Astrocyte (in vitro differentiated cells and primary cell): Measurements from ENCODE around the gene WDR75. TPM values are rescaled to one million over a fixed set of nuclear protein-coding genes. Genes with fewer than 3 reads are reported as not detected.

ENCODE experiments used
- DNase-seq: peaks from one replicate; pipeline ENCODE4 v3.0.0-alpha.2; 2010; ENCODE audit warnings: low read depth
- FAIRE-seq: peaks from 2 replicates; lab custom pipeline; 2011; peaks lifted over from hg19 to GRCh38; lab: Jason Lieb, UNC
- H2AFZ ChIP-seq: 2 replicates; pipeline ENCODE4 v1.6.0; 2012; ENCODE audit warnings: low read depth, low read length, inconsistent platforms
- H3K27ac ChIP-seq: 2 replicates; pipeline ENCODE4 v1.5.1; 2011; ENCODE audit warnings: low read depth, low read length, inconsistent platforms
- H3K27me3 ChIP-seq: 2 replicates; pipeline ENCODE4 v1.6.0; 2011; ENCODE audit warnings: low read length, inconsistent platforms; ENCODE audit not compliant: insufficient read depth
- H3K36me3 ChIP-seq: 2 replicates; pipeline ENCODE4 v1.5.1; 2011; ENCODE audit warnings: low read length, inconsistent platforms; ENCODE audit not compliant: insufficient read depth
- H3K4me1 ChIP-seq: 2 replicates; pipeline ENCODE4 v1.5.1; 2011; ENCODE audit warnings: low read length, inconsistent platforms; ENCODE audit not compliant: insufficient read depth
- H3K4me2 ChIP-seq: 2 replicates; pipeline ENCODE4 v1.6.0; 2012; ENCODE audit warnings: low read length, inconsistent platforms
- H3K4me3 ChIP-seq: 2 replicates; pipeline ENCODE4 v1.5.1; 2011; ENCODE audit warnings: low read depth, mild to moderate bottlenecking, low read length, inconsistent platforms; ENCODE audit not compliant: insufficient read depth
- H3K79me2 ChIP-seq: 2 replicates; pipeline ENCODE4 v1.6.0; 2012; ENCODE audit warnings: mild to moderate bottlenecking, low read length, inconsistent platforms; ENCODE audit not compliant: insufficient read depth
- H3K9ac ChIP-seq: 2 replicates; pipeline ENCODE4 v1.6.0; 2012; ENCODE audit warnings: mild to moderate bottlenecking, low read length, inconsistent platforms
- H3K9me3 ChIP-seq: 2 replicates; pipeline ENCODE4 v1.5.1; 2012; ENCODE audit warnings: low read depth, mild to moderate bottlenecking, low read length, inconsistent platforms; ENCODE audit not compliant: insufficient read depth
- H4K20me1 ChIP-seq: 2 replicates; pipeline ENCODE4 v1.6.0; 2012; ENCODE audit warnings: low read length, inconsistent platforms; ENCODE audit not compliant: insufficient read depth
- H3K27ac Mint-ChIP-seq: one replicate; pipeline ENCODE4 v1.8.0; 2021; ENCODE audit warnings: mild to moderate bottlenecking, mixed read lengths; ENCODE audit not compliant: unreplicated experiment
- H3K27me3 Mint-ChIP-seq: one replicate; pipeline ENCODE4 v1.8.0; 2021; ENCODE audit warnings: low read depth, mixed read lengths; ENCODE audit not compliant: unreplicated experiment
- H3K36me3 Mint-ChIP-seq: one replicate; pipeline ENCODE4 v1.8.0; 2021; ENCODE audit warnings: low read depth, mixed read lengths; ENCODE audit not compliant: unreplicated experiment
- H3K4me1 Mint-ChIP-seq: one replicate; pipeline ENCODE4 v1.8.0; 2021; ENCODE audit warnings: low read depth, mixed read lengths; ENCODE audit not compliant: unreplicated experiment
- H3K4me3 Mint-ChIP-seq: one replicate; pipeline ENCODE4 v1.8.0; 2021; ENCODE audit warnings: mild to moderate bottlenecking, moderate library complexity, mixed read lengths; ENCODE audit not compliant: unreplicated experiment
- H3K9me3 Mint-ChIP-seq: one replicate; pipeline ENCODE4 v1.8.0; 2021; ENCODE audit warnings: mild to moderate bottlenecking, mixed read lengths; ENCODE audit not compliant: unreplicated experiment
- EZH2 ChIP-seq: IDR thresholded peaks from 2 replicates; pipeline ENCODE4 v1.6.1; 2012; ENCODE audit warnings: mild to moderate bottlenecking, low read length, inconsistent platforms; ENCODE audit not compliant: insufficient read depth
- total RNA-seq: library from RNA; stranded (reverse); gene quantifications from 2 replicates; pipeline ENCODE4 v1.2.1, GENCODE V29; 2021
- TF ChIP-seq, protein P1 (sequence below): IDR thresholded peaks from 2 replicates; pipeline ENCODE4 v1.5.1; 2011; ENCODE audit warnings: low read depth, mild to moderate bottlenecking, inconsistent platforms, low read length, moderate library complexity; ENCODE audit not compliant: insufficient read depth

Gene WDR75
- total RNA-seq, 1 donor from 2014 or later = 38.9 TPM

DNA sequence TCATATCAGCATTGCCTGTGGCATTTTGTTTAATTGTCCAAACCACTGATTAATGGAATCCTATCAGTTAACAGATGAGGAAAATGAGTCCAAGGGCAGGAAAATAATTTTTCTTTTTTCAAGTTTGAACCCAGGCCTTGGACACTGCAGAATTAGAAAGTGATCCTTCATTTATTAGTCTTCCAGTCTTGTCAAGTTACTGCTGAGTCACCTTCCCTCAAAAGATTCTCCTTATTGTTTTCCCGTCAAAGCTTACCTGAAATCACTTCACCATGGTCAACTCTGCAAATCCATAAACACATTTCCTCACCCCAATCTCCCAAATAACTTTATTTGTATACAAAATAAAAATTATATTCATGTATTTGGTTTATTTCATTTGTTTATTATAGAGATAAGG lies 57.9 kb downstream of the WDR75 start:
- Histone ChIP-seq H3K36me3 (no peaks in the 10 kb centered on the region), H3K4me3 (no peak overlapping the region), H3K9me3 (no peaks in the 10 kb centered on the region), H3K27ac (no peak overlapping the region), H2AFZ (no peak overlapping the region), H3K79me2 (no peaks in the 10 kb centered on the region), H3K27me3 (no peaks in the 10 kb centered on the region), H3K4me1 (no peaks in the 10 kb centered on the region), H3K4me2 (no peak overlapping the region), H4K20me1 (no peaks in the 10 kb centered on the region), H3K9ac (no peak overlapping the region)
- no peak for DNase-seq
- peaks cover 2% of the 10 kb centered on the region for H3K9me3 Mint-ChIP-seq
- H3K27ac Mint-ChIP-seq = no peak overlapping the region
- H3K27me3 Mint-ChIP-seq = peaks cover 2% of the 10 kb centered on the region
- H3K4me3 Mint-ChIP-seq = no peak overlapping the region
- TF ChIP-seq, protein P1, sequence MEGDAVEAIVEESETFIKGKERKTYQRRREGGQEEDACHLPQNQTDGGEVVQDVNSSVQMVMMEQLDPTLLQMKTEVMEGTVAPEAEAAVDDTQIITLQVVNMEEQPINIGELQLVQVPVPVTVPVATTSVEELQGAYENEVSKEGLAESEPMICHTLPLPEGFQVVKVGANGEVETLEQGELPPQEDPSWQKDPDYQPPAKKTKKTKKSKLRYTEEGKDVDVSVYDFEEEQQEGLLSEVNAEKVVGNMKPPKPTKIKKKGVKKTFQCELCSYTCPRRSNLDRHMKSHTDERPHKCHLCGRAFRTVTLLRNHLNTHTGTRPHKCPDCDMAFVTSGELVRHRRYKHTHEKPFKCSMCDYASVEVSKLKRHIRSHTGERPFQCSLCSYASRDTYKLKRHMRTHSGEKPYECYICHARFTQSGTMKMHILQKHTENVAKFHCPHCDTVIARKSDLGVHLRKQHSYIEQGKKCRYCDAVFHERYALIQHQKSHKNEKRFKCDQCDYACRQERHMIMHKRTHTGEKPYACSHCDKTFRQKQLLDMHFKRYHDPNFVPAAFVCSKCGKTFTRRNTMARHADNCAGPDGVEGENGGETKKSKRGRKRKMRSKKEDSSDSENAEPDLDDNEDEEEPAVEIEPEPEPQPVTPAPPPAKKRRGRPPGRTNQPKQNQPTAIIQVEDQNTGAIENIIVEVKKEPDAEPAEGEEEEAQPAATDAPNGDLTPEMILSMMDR = no peak
- TF ChIP-seq EZH2 = no peak
- no peaks in the 10 kb centered on the region for H3K36me3 Mint-ChIP-seq
- no peaks in the 10 kb centered on the region for H3K4me1 Mint-ChIP-seq
- no peak for FAIRE-seq

DNA sequence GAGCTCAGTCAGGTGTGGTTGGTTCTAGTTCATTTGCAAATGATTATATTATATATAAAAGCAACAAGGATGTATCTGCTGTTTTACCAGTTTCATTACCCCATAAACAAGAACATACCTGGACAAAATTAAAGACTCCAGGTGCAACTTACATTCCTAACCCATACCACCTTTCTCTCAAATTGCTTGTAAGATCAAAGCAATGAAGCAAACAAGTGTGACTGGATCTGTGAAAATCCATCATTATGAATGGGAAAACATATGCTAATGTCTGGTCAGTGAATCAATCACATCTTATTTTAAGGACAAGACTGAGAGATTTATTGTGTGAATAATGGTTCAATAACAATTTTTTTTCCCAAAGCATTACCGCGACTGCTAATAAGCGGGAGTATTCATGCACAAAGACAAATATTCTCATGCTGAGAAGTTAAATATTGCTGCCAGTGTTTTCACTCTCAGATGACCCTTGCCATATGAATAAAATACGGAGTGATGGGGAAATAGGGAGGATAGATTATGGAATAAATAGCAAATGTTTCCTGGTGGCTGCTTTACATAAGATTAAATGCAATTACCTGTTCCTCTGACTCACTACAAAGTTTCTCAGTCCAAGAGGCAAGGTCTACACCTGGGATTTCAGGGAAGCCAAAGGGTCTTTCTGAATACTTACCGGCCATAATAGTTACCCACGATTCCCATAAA lies 59.3 kb downstream of the WDR75 start:
- Histone ChIP-seq H4K20me1 (no peaks in the 10 kb centered on the region), H3K4me1 (no peaks in the 10 kb centered on the region), H3K27ac (no peak overlapping the region), H3K27me3 (no peaks in the 10 kb centered on the region), H3K79me2 (no peaks in the 10 kb centered on the region), H2AFZ (no peak overlapping the region), H3K4me3 (no peak overlapping the region), H3K36me3 (no peaks in the 10 kb centered on the region), H3K9me3 (no peaks in the 10 kb centered on the region), H3K4me2 (no peak overlapping the region), H3K9ac (no peak overlapping the region)
- no peak for DNase-seq
- TF ChIP-seq, protein P1 = no peak
- no peak for TF ChIP-seq EZH2
- no peak for FAIRE-seq
- Mint-ChIP-seq H3K27me3 (peaks cover 2% of the 10 kb centered on the region), H3K9me3 (peaks cover 2% of the 10 kb centered on the region), H3K4me3 (no peak overlapping the region), H3K36me3 (no peaks in the 10 kb centered on the region), H3K27ac (no peak overlapping the region), H3K4me1 (peaks cover 4% of the 10 kb centered on the region)

- H4K20me1 ChIP-seq = no peaks in the 10 kb centered on the region
- Mint-ChIP-seq H3K27me3 (no peaks in the 10 kb centered on the region), H3K4me3 (no peak overlapping the region), H3K4me1 (peaks cover 11% of the 10 kb centered on the region), H3K9me3 (no peaks in the 10 kb centered on the region), H3K36me3 (no peaks in the 10 kb centered on the region), H3K27ac (no peak overlapping the region)
- H3K4me2 ChIP-seq = no peak overlapping the region
- no peaks in the 10 kb centered on the region for H3K9me3 ChIP-seq
- H3K4me1 ChIP-seq = no peaks in the 10 kb centered on the region
- no peaks in the 10 kb centered on the region for H3K36me3 ChIP-seq
- H3K27ac ChIP-seq = no peak overlapping the region
- H3K9ac ChIP-seq = no peak overlapping the region
- H3K27me3 ChIP-seq = no peaks in the 10 kb centered on the region
- DNase-seq = no peak
- H3K4me3 ChIP-seq = no peak overlapping the region
- TF ChIP-seq, protein P1 = no peak
- no peak overlapping the region for H2AFZ ChIP-seq
- no peak for FAIRE-seq
- H3K79me2 ChIP-seq = no peaks in the 10 kb centered on the region
Observed at GRCh38 chr2:189501487-189501886, 60.2 kb downstream of the WDR75 start.
